ENCODE data around the gene SLF1. TPM values are rescaled to one million over a fixed set of nuclear protein-coding genes. Genes with fewer than 3 reads are reported as not detected.

SLF1 gene
- total RNA-seq, 2 experiments from 2014 or later, result 11.9 to 14.6 TPM

GRCh38 chr5:94649874-94650273, 31.4 kb downstream of the SLF1 start:
- ChIA-PET POLR2A (no interaction called here), CTCF (no interaction called here)

- ChIA-PET POLR2A (no interaction called here), CTCF (no interaction called here)
These were observed 39.8 kb downstream of the SLF1 start for GRCh38 chr5:94658272-94658671.

GRCh38 chr5:94660506-94660905, 42.0 kb downstream of the SLF1 start:
- CTCF ChIA-PET, result no interaction called here
- POLR2A ChIA-PET, result no interaction called here

GRCh38 chr5:94661086-94661485, 42.6 kb downstream of the SLF1 start:
- POLR2A ChIA-PET, result no interaction called here
- CTCF ChIA-PET, result no interaction called here

- CTCF ChIA-PET, result interaction anchor here (1.2 kb wide), 1 partner anchor 91 kb away, joined by 4 read pairs; no protein-coding TSS in a partner anchor
- POLR2A ChIA-PET, result no interaction called here
These were observed 49.5 kb downstream of the SLF1 start for GRCh38 chr5:94667937-94668336.

- ChIA-PET CTCF (no interaction called here), POLR2A (no interaction called here)
These were observed 52.3 kb downstream of the SLF1 start for GRCh38 chr5:94670726-94671125.

GRCh38 chr5:94672746-94673145, 54.3 kb downstream of the SLF1 start:
- POLR2A ChIA-PET, result no interaction called here
- CTCF ChIA-PET, result interaction anchor here (0.6 to 0.9 kb wide), 3 partner anchors 11 to 142 kb away, joined by 3 to 4 read pairs (median 3); no protein-coding TSS in a partner anchor

- CTCF ChIA-PET, result no interaction called here
- POLR2A ChIA-PET, result no interaction called here
These were observed 56.3 kb downstream of the SLF1 start for GRCh38 chr5:94674490-94675382.

GRCh38 chr5:94675965-94676618, 57.6 kb downstream of the SLF1 start:
- ChIA-PET POLR2A (no interaction called here), CTCF (no interaction called here)

- ChIA-PET CTCF (no interaction called here), POLR2A (no interaction called here)
These were observed 64.5 kb downstream of the SLF1 start for GRCh38 chr5:94682814-94683520.

- CTCF ChIA-PET, result no interaction called here
These were observed 71.4 kb downstream of the SLF1 start for GRCh38 chr5:94689908-94690307.

GRCh38 chr5:94690778-94691177, 72.3 kb downstream of the SLF1 start:
- ChIA-PET CTCF (no interaction called here), POLR2A (no interaction called here)

More at GRCh38 chr5:94689908-94690307, 71.4 kb downstream of the SLF1 start:
- POLR2A ChIA-PET, result no interaction called here

GRCh38 chr5:94691291-94691690, 72.8 kb downstream of the SLF1 start:
- ChIA-PET CTCF (no interaction called here), POLR2A (no interaction called here)

GRCh38 chr5:94691949-94692348, 73.5 kb downstream of the SLF1 start:
- ChIA-PET CTCF (no interaction called here), POLR2A (no interaction called here)

GRCh38 chr5:94692581-94692980, 74.1 kb downstream of the SLF1 start:
- POLR2A ChIA-PET, result no interaction called here

GRCh38 chr5:94693043-94693822, 74.8 kb downstream of the SLF1 start:
- CTCF ChIA-PET, result no interaction called here

More at GRCh38 chr5:94692581-94692980, 74.1 kb downstream of the SLF1 start:
- CTCF ChIA-PET, result no interaction called here

GRCh38 chr5:94693845-94694370, 75.4 kb downstream of the SLF1 start:
- CTCF ChIA-PET, result no interaction called here

More at GRCh38 chr5:94693043-94693822, 74.8 kb downstream of the SLF1 start:
- POLR2A ChIA-PET, result no interaction called here

GRCh38 chr5:94694671-94695070, 76.2 kb downstream of the SLF1 start:
- ChIA-PET CTCF (no interaction called here), POLR2A (no interaction called here)

More at GRCh38 chr5:94693845-94694370, 75.4 kb downstream of the SLF1 start:
- POLR2A ChIA-PET, result no interaction called here

GRCh38 chr5:94698197-94698596, 79.7 kb downstream of the SLF1 start:
- POLR2A ChIA-PET, result no interaction called here
- CTCF ChIA-PET, result no interaction called here

GRCh38 chr5:94699562-94699961, 81.1 kb downstream of the SLF1 start:
- POLR2A ChIA-PET, result no interaction called here
- CTCF ChIA-PET, result no interaction called here

Measured in activated CD8-positive, alpha-beta memory T cell treated with anti-CD3 and anti-CD28 coated beads for 36 hours (primary cell).